ENCODE data around the gene PSD4. TPM values are rescaled to one million over a fixed set of nuclear protein-coding genes. Genes with fewer than 3 reads are reported as not detected.

Gene PSD4
- polyA plus RNA-seq, 1 experiment = 0.37 TPM

- H3K27ac ChIP-seq (ENCODE audit: low read depth, low read length) = no peak overlapping the region
- 0 out of 2 replicates have a peak, but pooled peaks have one; percentile 3 for TF ChIP-seq CTCF (IDR thresholded peaks at IDR 0.05; ENCODE audit: low read depth, low read length)
- POLR2A ChIA-PET = no interaction called here
- no peak for DNase-seq (ENCODE audit: low read depth, low spot score)
- H3K4me3 ChIP-seq (ENCODE audit: low read depth, low read length) = no peak overlapping the region
- H3K27me3 ChIP-seq (ENCODE audit: control insufficient read depth, insufficient read depth, low read length) = peaks cover 8% of the 10 kb centered on the region
- CTCF ChIA-PET = interaction anchor here (1.0 to 12.1 kb wide), 7 partner anchors 9 to 187 kb away, joined by 3 to 200 read pairs (median 10); no protein-coding TSS in a partner anchor
- H3K9me3 ChIP-seq (ENCODE audit: control insufficient read depth, insufficient read depth, low read length) = no peaks in the 10 kb centered on the region; the same call in 1 of the 2 replicates
Observed at GRCh38 chr2:113202305-113203216, 28.8 kb downstream of the PSD4 start.

- Histone ChIP-seq H3K4me3 (ENCODE audit: low read depth, low read length) (no peak overlapping the region), H3K27ac (ENCODE audit: low read depth, low read length) (no peak overlapping the region), H3K9me3 (ENCODE audit: control insufficient read depth, insufficient read depth, low read length) (no peaks in the 10 kb centered on the region; the same call in 1 of the 2 replicates), H3K27me3 (ENCODE audit: control insufficient read depth, insufficient read depth, low read length) (peaks cover 3% of the 10 kb centered on the region)
- ChIA-PET POLR2A (interaction anchor here (0.7 kb wide), 1 partner anchor 65 kb away, joined by 12 read pairs; no protein-coding TSS in a partner anchor), CTCF (interaction anchor here (0.7 to 12.1 kb wide), 11 partner anchors 8 to 1548 kb away, joined by 5 to 200 read pairs (median 10); no protein-coding TSS in a partner anchor)
- no peak for DNase-seq (ENCODE audit: low read depth, low spot score)
- no peak for TF ChIP-seq CTCF (IDR thresholded peaks at IDR 0.05; ENCODE audit: low read depth, low read length)
Observed at GRCh38 chr2:113203217-113203530, 29.4 kb downstream of the PSD4 start.

- POLR2A ChIA-PET = interaction anchor here (0.7 kb wide), 1 partner anchor 65 kb away, joined by 12 read pairs; no protein-coding TSS in a partner anchor
- Histone ChIP-seq H3K9me3 (ENCODE audit: control insufficient read depth, insufficient read depth, low read length) (no peaks in the 10 kb centered on the region), H3K27me3 (ENCODE audit: control insufficient read depth, insufficient read depth, low read length) (no peaks in the 10 kb centered on the region), H3K27ac (ENCODE audit: low read depth, low read length) (no peak overlapping the region), H3K4me3 (ENCODE audit: low read depth, low read length) (no peak overlapping the region)
- TF ChIP-seq CTCF (IDR thresholded peaks at IDR 0.05; ENCODE audit: low read depth, low read length) = peak; percentile 85
- CTCF ChIA-PET = interaction anchor here (0.5 to 12.1 kb wide), 31 partner anchors 8 to 1547 kb away, joined by 3 to 200 read pairs (median 6); no protein-coding TSS in a partner anchor
- DNase-seq (ENCODE audit: low read depth, low spot score) = no peak
Observed at GRCh38 chr2:113203901-113204519, 30.2 kb downstream of the PSD4 start.

- no peak for TF ChIP-seq CTCF (IDR thresholded peaks at IDR 0.05; ENCODE audit: low read depth, low read length)
- no peak for DNase-seq (ENCODE audit: low read depth, low spot score)
- POLR2A ChIA-PET = no interaction called here
- H3K27ac ChIP-seq (ENCODE audit: low read depth, low read length) = no peak overlapping the region
- no peaks in the 10 kb centered on the region for H3K9me3 ChIP-seq (ENCODE audit: control insufficient read depth, insufficient read depth, low read length)
- no peak overlapping the region for H3K4me3 ChIP-seq (ENCODE audit: low read depth, low read length)
- CTCF ChIA-PET = interaction anchor here (0.7 to 12.1 kb wide), 8 partner anchors 10 to 183 kb away, joined by 3 to 200 read pairs (median 6); no protein-coding TSS in a partner anchor
- H3K27me3 ChIP-seq (ENCODE audit: control insufficient read depth, insufficient read depth, low read length) = no peaks in the 10 kb centered on the region
Observed at GRCh38 chr2:113206251-113206650, 32.5 kb downstream of the PSD4 start.

Data from AG04450 (cell line).